ENCODE measurements around the gene NUMBL.
"Not testable (repeated sequence)": the region's sequence is repeated elsewhere in the genome, so short reads cannot be mapped to it uniquely, and the experiment has no call there.

The NUMBL gene

DNA sequence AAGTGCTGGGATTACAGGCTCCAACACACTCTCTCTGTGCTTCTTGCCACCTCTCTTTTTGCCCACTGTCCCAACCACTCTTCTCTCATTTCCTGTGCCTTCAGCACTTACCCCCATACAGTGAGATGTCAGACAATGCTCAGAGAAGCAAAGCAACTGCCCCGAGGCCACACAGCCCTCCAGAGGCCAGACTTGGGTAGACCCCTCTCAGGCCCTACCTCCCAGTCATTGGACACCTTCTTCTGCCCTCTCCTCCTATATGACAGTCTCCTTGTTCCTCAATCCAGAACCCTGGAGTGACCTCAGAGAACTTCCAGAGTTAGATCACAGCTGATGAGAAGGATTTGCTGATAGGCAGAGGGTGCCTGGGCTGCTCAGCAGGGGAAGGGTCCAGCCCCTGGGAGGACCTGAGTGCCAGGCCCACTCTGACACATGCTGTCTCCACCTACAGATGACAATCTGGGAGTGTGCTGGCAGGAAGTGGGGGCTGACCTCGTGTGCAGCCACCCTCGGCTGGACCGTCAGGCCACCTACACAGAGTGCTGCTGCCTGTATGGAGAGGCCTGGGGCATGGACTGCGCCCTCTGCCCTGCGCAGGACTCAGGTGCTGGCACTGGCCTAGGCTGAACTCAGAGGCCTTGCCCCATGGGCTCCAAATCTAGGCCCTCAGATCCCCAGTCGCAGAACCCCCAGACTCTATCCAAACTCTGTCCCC is 64.9 kb downstream of the NUMBL start:
- no peak for DNase-seq

DNA sequence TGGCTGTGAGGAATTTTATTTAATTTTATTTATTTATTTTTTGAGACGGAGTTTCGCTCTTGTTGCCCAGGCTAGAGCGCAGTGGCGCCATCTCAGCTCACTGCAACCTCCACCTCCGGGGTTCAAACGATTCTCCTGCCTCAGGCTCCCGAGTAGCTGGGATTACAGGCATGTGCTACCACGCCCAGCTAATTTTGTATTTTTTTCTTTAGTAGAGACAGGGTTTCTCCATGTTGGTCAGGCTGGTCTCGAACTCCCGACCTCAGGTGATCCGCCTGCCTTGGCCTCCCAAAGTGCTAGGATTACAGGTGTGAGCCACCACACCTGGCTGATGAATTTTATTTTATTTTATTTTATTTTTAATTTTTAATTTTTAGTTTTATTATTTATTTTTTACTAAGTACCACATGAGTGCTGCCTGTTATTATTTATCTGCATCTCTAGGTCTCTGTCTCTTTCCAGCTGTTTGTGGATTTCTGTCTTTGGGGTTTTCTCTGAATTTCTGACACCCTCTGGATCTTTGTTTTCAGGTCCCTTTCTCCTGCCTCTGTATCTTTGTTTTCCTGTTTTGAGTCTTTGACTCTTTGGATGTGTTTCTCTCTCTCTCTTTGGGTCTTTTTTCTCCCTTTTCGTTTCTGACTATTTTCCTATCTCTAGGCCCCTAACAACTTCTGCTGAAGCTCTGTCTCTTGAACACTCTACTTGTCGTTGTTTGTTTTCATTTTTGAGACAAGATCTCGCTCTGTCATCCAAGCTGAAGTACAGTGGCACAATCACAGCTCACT is 65.9 kb downstream of the NUMBL start:
- DNase-seq: not testable (repeated sequence)

DNA sequence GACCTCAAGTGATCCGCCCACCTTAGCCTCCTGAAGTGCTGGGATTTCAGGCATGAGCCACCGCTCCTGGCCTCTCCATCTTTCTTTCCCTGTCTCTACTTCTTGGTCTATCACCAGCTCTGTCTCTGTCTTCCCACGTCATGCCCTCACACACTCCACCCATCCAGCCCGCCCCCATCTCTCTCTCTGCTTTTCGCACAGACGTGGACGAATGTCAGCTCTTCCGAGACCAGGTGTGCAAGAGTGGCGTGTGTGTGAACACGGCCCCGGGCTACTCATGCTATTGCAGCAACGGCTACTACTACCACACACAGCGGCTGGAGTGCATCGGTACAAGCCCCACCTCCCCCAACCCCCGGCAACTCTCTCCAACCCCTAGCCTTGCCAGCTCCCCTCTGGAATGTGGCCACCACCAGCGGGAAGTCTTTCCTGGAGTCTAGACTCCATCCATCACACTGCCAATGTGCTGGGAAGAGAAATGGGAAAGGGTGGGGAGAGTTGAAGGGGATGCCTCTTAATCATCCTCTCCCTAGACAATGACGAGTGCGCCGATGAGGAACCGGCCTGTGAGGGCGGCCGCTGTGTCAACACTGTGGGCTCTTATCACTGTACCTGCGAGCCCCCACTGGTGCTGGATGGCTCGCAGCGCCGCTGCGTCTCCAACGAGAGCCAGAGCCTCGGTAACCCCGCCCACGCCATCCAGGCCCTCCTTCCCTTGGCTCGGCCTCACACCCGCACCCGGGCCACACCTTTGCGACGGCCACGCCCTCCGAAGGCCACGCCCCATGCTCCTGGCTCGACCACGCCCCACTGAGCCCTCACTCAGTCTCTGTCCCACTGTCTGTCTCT is 66.8 kb downstream of the NUMBL start:
- DNase-seq: no peak

DNA sequence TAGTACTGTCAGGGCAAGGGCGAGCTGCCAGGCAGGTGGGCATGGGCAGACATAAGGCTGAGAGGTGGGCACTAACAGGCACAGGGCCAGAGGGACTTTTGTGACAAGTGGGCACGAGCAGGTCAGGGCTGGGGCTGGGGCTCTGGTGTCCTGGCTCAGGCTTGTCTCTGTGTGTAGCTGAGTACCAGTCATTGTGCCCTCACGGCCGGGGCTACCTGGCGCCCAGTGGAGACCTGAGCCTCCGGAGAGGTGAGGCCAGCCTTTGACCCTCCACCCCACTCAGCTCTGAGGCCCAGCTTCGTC is 67.7 kb downstream of the NUMBL start:
- no peak for DNase-seq

DNA sequence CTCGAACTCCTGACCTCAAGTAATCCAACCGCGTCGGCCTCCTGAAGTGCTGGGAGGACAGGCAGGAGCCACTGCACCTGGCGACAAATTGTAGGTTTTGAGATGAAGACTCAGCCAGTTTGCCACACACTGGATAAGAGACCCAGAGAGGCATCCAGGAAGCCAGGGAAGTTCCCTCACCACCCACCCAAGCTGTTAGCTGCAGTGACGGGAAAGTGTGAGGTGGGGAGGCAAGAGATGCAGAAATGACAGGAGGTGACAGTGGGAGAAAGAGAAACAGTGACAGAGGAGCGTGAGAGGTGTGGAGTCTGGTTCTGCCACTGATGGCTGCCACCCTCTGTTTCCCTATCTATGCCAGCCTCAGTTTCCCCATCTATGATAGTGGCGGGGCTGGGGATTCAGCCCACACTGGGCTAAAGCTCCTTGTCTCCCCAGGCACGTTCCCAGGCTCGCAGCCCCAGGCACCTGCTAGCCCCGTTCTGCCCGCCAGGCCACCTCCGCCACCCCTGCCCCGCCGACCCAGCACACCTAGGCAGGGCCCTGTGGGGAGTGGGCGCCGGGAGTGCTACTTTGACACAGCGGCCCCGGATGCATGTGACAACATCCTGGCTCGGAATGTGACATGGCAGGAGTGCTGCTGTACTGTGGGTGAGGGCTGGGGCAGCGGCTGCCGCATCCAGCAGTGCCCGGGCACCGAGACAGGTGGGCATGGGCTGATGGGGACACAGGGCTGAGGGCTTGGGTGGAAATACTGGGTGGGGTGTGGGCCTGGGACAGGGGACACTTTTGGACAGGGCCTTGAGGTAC is 68.3 kb downstream of the NUMBL start:
- DNase-seq: no peak

DNA sequence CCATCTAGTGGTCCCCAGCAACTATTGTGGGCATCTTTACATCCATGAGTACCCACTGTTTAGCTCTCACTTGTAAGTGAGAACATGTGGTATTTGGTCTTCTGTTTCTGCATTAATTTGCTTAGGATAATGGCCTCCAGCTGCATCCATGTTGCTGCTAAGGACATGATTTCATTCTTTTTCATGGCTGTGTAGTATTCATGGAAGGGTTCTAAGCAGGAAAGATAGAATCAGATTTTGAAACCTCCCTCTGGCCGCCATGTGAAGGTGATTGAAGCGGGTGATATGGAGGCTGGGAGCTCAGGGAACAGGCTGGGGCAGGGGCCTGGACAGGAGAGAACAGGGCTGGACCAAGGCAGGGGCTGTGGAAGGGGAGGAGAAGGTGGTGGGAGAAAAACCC is 69.2 kb downstream of the NUMBL start:
- no peak for DNase-seq

DNA sequence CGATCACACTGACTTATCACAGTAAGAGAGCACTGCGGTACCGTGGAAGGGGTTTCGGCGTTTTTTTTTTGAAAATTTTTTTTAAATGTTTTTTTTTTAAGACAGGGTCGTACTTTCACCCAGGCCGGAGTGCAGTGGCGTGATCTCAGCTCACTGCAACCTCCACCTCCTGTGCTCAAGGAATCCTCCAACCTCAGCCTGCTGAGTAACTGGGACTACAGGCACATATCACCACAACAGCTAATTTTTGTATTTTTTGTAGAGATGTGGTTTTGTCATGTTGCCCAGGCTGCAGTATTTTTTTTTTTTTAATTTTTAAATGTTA is 70.3 kb downstream of the NUMBL start:
- DNase-seq: no peak

DNA sequence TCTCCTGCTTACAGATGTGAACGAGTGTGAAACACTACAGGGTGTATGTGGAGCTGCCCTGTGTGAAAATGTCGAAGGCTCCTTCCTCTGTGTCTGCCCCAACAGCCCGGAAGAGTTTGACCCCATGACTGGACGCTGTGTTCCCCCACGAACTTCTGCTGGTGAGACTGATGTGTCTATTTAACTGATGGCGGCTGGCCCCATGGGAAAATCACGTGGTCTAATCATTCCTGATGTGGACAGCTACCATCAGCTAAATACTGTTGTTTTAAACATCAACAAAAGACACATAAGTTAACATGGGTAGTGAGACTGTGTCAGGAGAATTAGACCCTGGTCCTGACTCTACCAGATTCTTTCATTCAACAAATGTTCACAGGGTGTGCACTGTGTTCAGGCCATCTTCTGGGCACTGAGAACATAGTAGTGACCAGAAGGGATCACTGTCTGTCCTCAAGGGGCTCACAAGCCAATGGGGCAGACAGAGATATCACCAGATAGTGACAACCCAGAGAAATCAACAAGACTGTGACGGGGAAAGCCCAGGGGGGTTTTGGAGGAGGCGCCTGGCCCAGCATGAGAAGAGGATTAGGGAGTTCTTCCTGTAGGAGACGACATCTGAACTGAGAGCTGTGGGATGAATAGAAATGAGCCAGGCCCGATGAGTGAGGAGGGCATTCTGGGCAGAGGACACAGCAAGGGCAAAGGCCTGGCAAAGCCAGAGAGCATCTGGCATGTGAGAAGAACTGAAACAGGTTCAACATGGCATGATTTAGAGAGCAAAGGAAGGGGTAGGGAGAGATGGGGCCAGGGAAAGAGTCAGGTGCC is 70.9 kb downstream of the NUMBL start:
- DNase-seq: no peak

DNA sequence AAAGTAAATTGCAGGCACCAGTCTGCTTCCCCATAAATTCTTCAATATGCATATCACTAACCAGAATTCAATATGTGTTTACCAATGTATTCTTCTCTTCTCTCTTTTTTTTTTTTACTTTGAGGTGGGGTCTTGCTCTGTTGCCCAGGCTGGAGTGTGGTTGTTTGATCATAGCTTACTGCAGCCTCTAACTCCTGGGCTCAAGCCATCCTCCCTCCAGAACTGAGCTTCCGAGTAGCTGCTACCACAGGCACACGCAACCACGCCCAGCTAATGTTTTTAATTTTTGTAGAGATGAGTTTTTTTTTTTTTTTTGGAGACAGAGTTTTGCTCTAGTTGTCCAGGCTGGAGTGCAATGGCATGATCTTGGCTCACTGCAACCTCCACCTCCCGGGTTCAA is 72.5 kb downstream of the NUMBL start:
- no peak for DNase-seq

DNA sequence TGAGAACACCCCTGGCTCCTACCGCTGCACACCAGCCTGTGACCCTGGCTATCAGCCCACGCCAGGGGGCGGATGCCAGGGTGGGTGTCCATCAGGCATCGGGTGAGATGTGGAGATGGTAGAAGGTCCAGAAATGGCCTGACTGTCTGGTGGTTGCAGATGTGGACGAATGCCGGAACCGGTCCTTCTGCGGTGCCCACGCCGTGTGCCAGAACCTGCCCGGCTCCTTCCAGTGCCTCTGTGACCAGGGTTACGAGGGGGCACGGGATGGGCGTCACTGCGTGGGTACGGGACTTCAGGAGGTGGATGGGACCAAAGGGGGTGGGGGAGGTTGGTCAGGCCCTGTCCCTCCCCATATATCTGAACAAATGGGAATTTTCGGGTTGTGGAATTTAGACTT is 73.5 kb downstream of the NUMBL start:
- no peak for DNase-seq

DNA sequence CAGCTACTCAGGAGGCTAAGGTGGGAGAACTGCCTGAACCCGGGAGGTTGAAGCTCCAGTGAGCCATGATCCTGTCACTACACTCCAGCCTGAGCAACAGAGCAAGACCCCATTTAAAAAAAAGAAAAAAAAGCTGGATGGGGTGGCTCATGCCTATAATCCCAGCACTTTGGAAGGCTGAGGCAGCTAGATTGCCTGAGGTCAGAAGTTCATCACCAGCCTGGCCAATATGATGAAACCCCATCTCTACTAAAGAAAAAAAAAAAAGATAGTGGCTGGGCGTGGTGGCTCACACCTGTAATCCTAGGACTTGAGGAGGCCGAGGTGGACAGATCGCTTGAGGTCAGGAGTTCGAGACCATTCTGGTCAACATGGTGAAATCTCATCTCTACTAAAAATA is 74.3 kb downstream of the NUMBL start:
- DNase-seq: no peak

Data from NCI-H1436 treated with DMSO at 0.1 percent for 48 hours (cell line).